Parathyroid adenoma (tissue), 2 donors: Measurements from ENCODE around the gene CBY2.

Experiments used
- H2AFZ ChIP-seq: fragments of 300-600 bp; sonication (generic); one replicate; pipeline ENCODE4 v1.7.0; 2017; ENCODE audit warnings: antibody characterized with exemption, mild to moderate bottlenecking
- H3K27ac ChIP-seq: fragments of 300-600 bp; sonication (generic); one replicate; pipeline ENCODE4 v1.7.0; 2017
- H3K27me3 ChIP-seq: fragments of 300-600 bp; sonication (generic); one replicate; pipeline ENCODE4 v1.7.0; 2017; ENCODE audit warnings: low read length; ENCODE audit not compliant: control insufficient read depth, insufficient read depth
- H3K36me3 ChIP-seq: fragments of 300-600 bp; sonication (generic); one replicate; pipeline ENCODE4 v1.7.0; 2017; ENCODE audit warnings: low read length; ENCODE audit not compliant: control insufficient read depth, insufficient read depth
- H3K4me1 ChIP-seq: fragments of 300-600 bp; sonication (generic); one replicate; pipeline ENCODE4 v1.7.0; 2017; ENCODE audit warnings: control low read depth
- H3K4me2 ChIP-seq: fragments of 300-600 bp; sonication (generic); one replicate; pipeline ENCODE4 v1.7.0; 2017; ENCODE audit warnings: low read length
- H3K4me3 ChIP-seq: fragments of 300-600 bp; sonication (generic); one replicate; pipeline ENCODE4 v1.7.0; 2017; ENCODE audit warnings: low read depth, low read length
- H3K79me2 ChIP-seq: fragments of 300-600 bp; sonication (generic); one replicate; pipeline ENCODE4 v1.7.0; 2017; ENCODE audit warnings: control low read depth
- H3K9ac ChIP-seq: fragments of 300-600 bp; sonication (generic); one replicate; pipeline ENCODE4 v1.7.0; 2017; ENCODE audit warnings: mild to moderate bottlenecking
- H3K9me3 ChIP-seq: fragments of 300-600 bp; sonication (generic); one replicate; pipeline ENCODE4 v1.7.0; 2017; ENCODE audit warnings: low read length; ENCODE audit not compliant: control insufficient read depth
- TF ChIP-seq, protein P1 (sequence below): fragments of 300-600 bp; sonication (generic); IDR thresholded peaks from one replicate; pipeline ENCODE4 v1.7.0; 2017; ENCODE audit warnings: antibody characterized with exemption, mild to moderate bottlenecking
- donor health status: primary hyperparathyroidism.

Gene CBY2

DNA sequence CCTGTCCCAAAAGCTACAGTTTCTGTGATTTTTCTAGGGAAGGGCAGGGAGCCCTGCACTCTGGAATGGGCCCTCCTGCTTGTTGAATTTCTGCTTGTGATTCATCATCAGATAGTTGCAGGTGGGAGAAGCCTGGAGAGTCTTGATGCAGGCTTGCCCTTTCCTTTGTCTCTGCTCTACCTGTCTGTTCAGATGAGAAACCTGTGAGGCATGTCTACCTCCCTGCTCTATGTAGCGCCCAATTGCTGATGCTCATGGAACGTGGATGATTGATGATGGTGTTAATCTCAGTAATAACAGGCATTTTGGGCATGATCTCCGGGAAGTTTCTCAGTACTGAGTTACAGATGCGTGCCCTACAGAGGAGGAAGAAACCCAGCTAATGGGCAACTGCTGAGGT lies 10.9 kb upstream of the CBY2 start:
- H3K4me3 ChIP-seq, result no peak overlapping the region

GRCh38 chr13:45691667-45692066 lies 10.5 kb upstream of the CBY2 start:
- no peak overlapping the region for H3K4me3 ChIP-seq
- no peak overlapping the region for H3K4me2 ChIP-seq
- H3K27me3 ChIP-seq, result no peaks in the 10 kb centered on the region
- no peak overlapping the region for H3K27ac ChIP-seq
- H3K4me1 ChIP-seq, result no peaks in the 10 kb centered on the region
- no peak overlapping the region for H3K9ac ChIP-seq
- H3K36me3 ChIP-seq, result no peaks in the 10 kb centered on the region
- H2AFZ ChIP-seq, result no peak overlapping the region
- TF ChIP-seq, protein P1, sequence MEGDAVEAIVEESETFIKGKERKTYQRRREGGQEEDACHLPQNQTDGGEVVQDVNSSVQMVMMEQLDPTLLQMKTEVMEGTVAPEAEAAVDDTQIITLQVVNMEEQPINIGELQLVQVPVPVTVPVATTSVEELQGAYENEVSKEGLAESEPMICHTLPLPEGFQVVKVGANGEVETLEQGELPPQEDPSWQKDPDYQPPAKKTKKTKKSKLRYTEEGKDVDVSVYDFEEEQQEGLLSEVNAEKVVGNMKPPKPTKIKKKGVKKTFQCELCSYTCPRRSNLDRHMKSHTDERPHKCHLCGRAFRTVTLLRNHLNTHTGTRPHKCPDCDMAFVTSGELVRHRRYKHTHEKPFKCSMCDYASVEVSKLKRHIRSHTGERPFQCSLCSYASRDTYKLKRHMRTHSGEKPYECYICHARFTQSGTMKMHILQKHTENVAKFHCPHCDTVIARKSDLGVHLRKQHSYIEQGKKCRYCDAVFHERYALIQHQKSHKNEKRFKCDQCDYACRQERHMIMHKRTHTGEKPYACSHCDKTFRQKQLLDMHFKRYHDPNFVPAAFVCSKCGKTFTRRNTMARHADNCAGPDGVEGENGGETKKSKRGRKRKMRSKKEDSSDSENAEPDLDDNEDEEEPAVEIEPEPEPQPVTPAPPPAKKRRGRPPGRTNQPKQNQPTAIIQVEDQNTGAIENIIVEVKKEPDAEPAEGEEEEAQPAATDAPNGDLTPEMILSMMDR, result no peak
- no peaks in the 10 kb centered on the region for H3K79me2 ChIP-seq
- H3K9me3 ChIP-seq, result no peaks in the 10 kb centered on the region

More for the DNA sequence above, 10.9 kb upstream of the CBY2 start:
- no peak overlapping the region for H2AFZ ChIP-seq
- H3K9me3 ChIP-seq, result no peaks in the 10 kb centered on the region
- no peak overlapping the region for H3K27ac ChIP-seq
- TF ChIP-seq, protein P1, result no peak
- no peaks in the 10 kb centered on the region for H3K79me2 ChIP-seq
- no peak overlapping the region for H3K4me2 ChIP-seq
- no peak overlapping the region for H3K9ac ChIP-seq
- H3K27me3 ChIP-seq, result no peaks in the 10 kb centered on the region
- no peaks in the 10 kb centered on the region for H3K4me1 ChIP-seq
- no peaks in the 10 kb centered on the region for H3K36me3 ChIP-seq

- Histone ChIP-seq H3K4me3 (no peak overlapping the region), H3K27ac (no peak overlapping the region)
Measured at GRCh38 chr13:45695198-45695730, 6.9 kb upstream of the CBY2 start.

GRCh38 chr13:45696610-45697226 lies 5.4 kb upstream of the CBY2 start:
- no peak overlapping the region for H3K4me2 ChIP-seq
- H3K27ac ChIP-seq, result no peak overlapping the region
- H3K36me3 ChIP-seq, result no peaks in the 10 kb centered on the region
- TF ChIP-seq, protein P1, result no peak
- H3K4me3 ChIP-seq, result no peak overlapping the region
- H2AFZ ChIP-seq, result no peak overlapping the region
- no peaks in the 10 kb centered on the region for H3K27me3 ChIP-seq
- no peak overlapping the region for H3K9ac ChIP-seq
- H3K79me2 ChIP-seq, result no peaks in the 10 kb centered on the region
- H3K9me3 ChIP-seq, result no peaks in the 10 kb centered on the region
- no peaks in the 10 kb centered on the region for H3K4me1 ChIP-seq

More at GRCh38 chr13:45695198-45695730, 6.9 kb upstream of the CBY2 start:
- Histone ChIP-seq H3K79me2 (no peaks in the 10 kb centered on the region), H2AFZ (no peak overlapping the region), H3K27me3 (no peaks in the 10 kb centered on the region), H3K9ac (no peak overlapping the region), H3K4me1 (no peaks in the 10 kb centered on the region), H3K9me3 (no peaks in the 10 kb centered on the region), H3K4me2 (no peak overlapping the region), H3K36me3 (no peaks in the 10 kb centered on the region)
- TF ChIP-seq, protein P1, result no peak
